Activated gamma-delta T cell treated with anti-CD3 and anti-CD28 coated beads, Interleukin-2, amount 50 U/mL, for 16 hours (primary cell): Measurements from ENCODE around the gene OR51E2.
"Not testable (repeated sequence)": the region's sequence is repeated elsewhere in the genome, so short reads cannot be mapped to it uniquely, and the experiment has no call there.

Experiments used
- DNase-seq: peaks from one replicate; pipeline ENCODE4 v3.0.0-alpha.2; 2020; ENCODE audit warnings: low read depth

The OR51E2 gene

DNA sequence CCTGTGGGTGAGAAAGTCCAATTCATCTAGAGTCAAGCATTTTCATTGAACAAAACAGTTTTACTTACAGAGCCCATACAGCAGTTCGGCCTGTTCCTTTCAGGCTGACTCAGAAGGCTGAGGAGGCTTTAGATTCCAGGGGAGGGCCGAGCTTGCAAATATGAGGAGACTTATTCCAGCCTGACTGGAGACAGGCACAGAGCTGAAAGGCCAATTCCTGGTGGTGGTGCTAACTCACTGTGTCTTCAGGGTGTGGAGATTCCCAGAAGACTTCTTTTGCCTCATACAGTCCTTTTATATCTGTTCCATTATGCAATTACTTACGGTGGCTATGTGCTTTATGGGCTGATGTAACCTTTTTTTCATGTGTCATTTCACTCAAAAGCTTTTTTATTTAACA lies at the start of gene OR51E2:
Gene OR51E2, minus strand, starts transcription at position 269 of the 400 bp plus-strand sequence. CDS start 15,142 bp downstream, outside the sequence.
- no peak for DNase-seq

DNA sequence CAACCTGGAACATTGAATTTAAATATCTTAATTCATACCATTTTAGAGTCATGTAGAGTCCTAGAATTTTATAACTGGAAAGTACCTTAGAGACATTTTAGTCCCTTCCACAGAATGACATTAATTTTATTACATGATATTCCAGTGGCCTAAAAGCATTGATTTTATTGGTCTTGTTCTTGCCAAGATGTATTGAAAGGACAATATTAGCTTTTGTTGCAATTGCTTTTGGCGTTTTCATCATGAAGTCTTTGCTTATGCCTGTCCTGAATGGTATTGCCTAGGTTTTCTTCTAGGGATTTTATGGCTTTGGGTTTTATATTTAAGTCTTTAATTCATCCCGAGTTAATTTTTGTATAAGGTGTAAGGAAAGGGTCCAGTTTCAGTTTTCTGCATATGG lies 43.1 kb upstream of the OR51E2 start:
- DNase-seq, result no peak

DNA sequence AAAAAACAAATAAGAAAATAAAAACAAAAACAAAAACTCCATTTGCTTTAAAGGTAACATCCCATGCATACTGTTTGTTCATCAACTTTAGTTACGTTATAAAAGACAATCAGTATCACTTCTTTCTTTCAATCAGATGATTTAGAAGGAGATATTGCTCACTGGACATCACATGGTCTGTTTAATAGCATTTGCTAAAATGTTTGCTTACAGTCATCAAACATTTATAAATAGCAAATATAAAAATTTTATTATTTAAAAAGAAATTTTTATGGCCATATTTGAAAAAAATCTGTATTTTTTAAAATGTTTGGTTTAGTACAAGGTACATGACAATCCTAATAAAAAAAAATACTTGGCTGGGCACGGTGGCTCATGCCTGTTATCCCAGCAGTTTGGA lies 29.5 kb upstream of the OR51E2 start:
- DNase-seq, result no peak

DNA sequence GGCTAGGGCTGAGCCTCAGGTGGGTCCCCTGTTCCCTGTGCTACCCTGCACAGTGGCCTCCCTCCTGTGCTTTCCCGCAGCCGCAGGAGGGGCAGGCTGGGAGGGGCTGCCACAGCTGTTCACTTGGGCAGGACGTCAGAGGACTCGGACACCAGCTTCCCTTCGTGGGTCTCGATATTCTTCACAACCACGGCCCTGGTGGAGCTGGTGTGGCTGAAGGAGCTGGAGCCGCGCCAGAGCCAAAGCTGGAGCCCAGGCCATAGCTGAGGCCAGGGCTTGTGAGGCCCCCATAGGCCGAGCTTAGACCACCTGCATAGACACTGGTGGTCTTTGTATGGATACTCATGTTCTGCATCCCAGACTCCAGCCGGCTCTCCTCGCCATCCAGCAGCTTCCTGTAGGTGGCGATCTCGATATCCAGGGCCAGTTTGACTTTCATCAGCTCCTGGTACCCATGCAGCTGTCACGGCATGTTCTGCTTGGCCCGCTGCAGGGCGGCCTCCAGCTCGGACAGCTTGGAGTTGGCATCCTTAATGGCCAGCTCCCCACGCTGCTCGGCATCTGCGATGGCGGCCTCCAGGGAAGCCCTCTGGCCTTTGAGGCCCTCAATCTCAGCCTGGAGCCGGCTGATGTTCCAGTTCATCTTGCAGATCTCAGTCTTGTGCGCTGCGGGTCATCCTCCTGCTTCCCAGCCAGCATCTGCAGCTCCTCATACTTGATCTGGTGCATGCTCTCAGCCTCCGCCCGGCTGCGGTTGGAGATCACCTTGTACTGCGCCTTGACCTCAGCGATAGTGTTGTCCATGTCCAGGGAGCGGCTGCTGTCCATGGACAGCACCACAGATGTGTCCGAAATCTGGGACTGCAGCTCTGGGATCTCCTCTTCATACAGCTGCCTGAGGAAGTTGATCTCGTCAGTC lies 25.2 kb upstream of the OR51E2 start:
- DNase-seq, result not testable (repeated sequence)

DNA sequence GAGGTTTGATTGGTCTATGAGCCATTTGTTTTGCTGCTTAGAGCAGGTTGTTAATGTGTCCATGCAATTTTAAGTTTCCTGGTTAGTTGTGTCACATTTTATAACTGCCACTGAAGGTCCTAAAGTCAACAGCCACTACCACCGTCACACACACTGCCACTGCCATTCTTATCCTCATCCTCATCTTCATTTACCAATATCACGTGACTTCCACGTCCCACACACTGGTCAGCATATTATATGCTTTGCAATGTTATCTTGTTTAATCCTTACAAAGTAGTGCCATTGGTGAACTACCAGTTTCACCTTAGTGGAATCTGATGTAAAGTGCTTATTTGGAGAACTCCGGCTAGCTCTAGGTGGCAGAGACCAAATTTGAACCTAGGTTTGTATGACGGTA lies 16.6 kb upstream of the OR51E2 start:
- no peak for DNase-seq

DNA sequence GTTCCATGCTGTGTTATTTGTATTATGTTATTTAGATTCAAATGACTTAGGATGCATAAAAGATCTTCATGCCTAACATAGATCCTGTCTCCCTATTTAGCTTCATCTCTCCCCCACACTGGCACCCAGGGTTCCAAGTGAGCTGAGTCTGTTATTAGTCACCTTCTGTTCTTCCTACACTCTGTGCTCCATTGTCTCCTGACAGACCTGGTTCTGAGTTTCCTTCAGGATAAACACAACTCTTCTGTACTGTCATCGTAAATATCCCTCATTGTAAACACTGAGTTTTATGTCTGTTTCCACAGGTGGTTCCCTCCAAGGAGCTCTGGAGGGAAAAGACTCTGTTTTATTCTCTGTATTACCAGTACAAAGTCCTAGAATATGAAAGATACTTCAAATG lies 15.6 kb upstream of the OR51E2 start:
- no peak for DNase-seq

GRCh38 chr11:4704790-4705334 lies 7.2 kb upstream of the OR51E2 start:
- no peak for DNase-seq

DNA sequence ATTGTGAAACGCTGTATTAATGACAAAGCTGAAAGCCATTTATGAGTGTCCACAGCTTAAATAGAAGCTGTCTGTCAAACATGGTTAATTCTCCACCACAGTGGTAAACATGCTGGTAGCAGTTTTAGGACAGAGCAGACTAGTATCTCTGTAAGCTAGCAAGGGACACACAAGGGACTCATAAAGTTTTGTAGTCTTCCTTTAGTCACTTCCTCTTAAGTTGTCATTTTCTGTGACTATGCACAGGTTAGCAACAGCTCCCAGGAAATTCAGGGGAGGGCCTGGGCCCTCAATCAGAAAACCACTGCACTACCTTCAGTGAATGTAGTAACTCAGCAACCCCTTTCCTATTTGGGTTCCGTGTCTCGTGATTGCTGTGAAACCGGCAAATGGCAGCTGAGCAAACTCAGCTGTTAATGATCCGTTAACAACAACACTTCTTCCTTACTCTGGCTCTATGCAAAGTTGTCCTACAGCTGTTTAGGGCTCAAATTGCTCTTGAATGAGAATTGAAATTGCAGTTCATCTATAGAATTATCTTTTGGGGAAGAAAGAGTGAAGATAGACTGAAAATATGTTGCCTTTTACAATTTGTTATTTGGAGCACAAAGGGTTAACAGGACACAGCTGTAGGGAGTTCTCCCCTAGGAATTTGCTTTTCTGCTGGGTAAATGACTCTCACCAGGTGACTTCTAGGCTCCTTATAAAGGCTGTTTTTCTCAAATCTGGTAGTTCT lies 6.6 kb upstream of the OR51E2 start, which contains the start of gene MMP26:
Gene MMP26, plus strand, starts transcription at position 731 of the 736 bp plus-strand sequence.
- DNase-seq, result no peak

GRCh38 chr11:4700436-4700820 lies 2.8 kb upstream of the OR51E2 start:
- DNase-seq, result no peak

- no peak for DNase-seq
These were observed 2.2 kb upstream of the OR51E2 start for GRCh38 chr11:4699697-4700435.

- DNase-seq, result no peak
These were observed 2.2 kb downstream of the OR51E2 start for GRCh38 chr11:4695442-4695841.

- no peak for DNase-seq
These were observed 12.9 kb downstream of the OR51E2 start for GRCh38 chr11:4684631-4685285.

GRCh38 chr11:4682623-4683419 lies 14.8 kb downstream of the OR51E2 start:
- DNase-seq, result no peak

- no peak for DNase-seq
These were observed 17.3 kb downstream of the OR51E2 start for GRCh38 chr11:4680341-4680740.

DNA sequence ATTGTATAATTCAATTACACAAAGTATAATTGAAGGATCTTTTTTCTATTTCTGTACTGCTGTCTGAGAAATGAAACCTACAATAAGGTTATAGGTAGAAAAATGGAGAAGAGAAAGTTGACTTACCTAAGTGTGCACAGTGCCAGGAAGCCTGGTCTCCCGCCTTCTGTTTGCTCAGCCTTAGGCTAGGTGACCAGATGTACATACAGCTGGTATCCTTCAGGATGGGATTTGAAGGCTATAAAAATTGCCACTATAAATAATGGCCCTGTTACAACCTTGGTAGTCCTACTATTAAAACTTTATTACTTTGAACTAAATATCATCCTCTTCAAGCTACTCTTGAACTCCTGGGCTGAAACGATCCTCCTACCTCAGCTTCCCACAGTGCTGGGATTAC lies 19.7 kb downstream of the OR51E2 start:
- no peak for DNase-seq

- DNase-seq, result no peak
These were observed 23.9 kb downstream of the OR51E2 start for GRCh38 chr11:4673781-4674180.

DNA sequence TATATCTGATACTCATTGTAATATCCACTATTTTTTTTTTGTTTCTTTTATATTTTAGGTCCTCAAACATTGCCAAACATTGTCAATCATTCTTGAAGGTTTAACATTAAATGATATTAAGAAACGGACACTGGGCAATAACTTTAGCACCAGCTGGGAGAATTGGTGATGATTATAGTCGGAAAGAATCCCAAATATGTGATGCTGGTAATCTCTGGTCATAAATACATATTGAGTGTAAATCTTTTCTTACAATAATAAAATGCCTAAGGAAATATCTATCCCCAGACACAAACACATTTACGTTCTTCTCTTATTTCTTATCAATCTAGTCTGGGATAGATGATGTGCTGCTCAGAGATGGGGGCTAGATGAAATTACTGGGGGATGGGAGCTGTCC lies 25.2 kb downstream of the OR51E2 start:
- no peak for DNase-seq

GRCh38 chr11:4671741-4672140 lies 25.9 kb downstream of the OR51E2 start:
- DNase-seq, result no peak

GRCh38 chr11:4665424-4665823 lies 32.2 kb downstream of the OR51E2 start:
- no peak for DNase-seq

DNA sequence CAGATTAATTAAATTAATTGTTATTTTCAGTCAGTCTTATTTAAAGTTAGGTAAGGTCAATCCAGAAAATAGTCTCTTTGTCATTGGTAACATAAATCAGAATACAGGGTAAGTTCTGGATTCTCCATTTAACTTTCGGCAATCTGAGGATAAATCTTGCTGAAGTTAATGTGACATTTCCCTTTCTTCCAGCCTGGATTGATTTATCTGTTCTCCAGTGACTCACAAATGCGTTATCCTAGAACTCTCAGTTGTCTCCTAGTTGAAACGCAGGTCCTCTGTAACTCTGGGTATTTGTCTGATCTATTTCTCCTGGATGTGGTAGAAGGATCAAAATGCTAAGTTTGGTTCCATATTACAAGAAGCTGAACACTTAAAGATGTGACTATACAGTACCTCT lies 32.9 kb downstream of the OR51E2 start:
- no peak for DNase-seq

GRCh38 chr11:4664183-4664582 lies 33.5 kb downstream of the OR51E2 start:
- no peak for DNase-seq
